Measurements from ENCODE around the gene ADGRE2.
A peak's percentile ranks its signal among the peaks of the same experiment; 100 is the strongest.
"Not testable (repeated sequence)": the region's sequence is repeated elsewhere in the genome, so short reads cannot be mapped to it uniquely, and the experiment has no call there.

Gene ADGRE2

DNA sequence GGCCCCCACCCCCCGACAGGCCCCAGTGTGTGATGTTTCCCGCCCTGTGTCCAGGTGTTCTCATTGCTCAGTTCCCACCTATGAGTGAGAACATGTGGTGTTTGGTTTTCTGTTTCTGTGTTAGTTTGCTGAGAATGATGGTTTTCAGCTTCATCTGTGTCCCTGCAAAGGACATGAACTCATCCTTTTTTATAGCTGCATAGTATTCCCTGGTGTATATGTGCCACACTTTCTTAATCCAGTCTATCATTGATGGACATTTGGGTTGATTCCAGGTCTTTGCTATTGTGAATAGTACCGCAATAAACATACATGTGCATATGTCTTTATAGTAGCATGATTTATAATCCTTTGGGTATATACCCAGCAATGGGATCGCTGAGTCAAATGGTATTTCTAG is 715 bp downstream of the ADGRE2 start:
- not testable (repeated sequence) for DNase-seq

- DNase-seq = no peak
Measured at GRCh38 chr19:14775869-14776586, 2.3 kb downstream of the ADGRE2 start.

- not testable (repeated sequence) for DNase-seq
Measured at GRCh38 chr19:14775326-14775725, 3.0 kb downstream of the ADGRE2 start.

DNA sequence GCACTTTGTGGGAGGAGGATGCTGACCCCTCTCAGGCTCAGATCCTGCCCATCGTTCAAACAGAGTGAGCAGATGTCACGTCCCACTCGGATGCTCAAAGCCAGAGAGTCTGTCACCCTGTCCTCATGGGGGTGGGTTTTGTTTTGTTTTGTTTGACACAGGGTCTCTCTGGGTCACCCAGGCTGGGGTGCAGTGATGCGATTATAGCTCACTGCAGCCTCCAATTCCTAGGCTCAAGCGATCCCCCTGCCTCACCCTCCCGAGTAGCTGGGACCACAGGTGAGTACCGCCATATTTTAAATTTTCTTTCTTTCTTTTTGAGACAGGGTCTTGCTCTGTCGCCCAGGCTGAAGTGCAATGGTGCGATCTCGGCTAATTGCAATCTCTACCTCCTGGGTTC is 4.0 kb downstream of the ADGRE2 start:
- no peak for DNase-seq

DNA sequence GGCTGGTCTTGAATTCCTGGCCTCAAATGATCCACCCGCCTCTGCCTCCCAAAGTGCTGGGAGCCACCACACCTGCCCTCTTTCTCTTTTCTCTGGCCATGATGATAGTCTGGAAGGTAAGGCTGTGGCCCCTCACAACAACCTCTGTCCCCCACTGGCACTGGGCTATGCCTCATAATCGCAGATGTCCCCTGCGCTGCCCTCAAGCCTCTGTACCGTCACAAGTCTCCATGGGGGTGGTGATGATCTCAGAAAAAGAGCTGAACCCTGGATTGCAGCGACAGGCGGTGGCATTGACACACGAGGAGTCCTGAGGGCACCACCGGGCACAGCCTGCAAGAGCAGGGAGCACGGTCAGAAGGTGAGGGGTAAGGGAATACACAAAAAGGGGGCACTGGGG is 4.6 kb downstream of the ADGRE2 start:
- DNase-seq = not testable (repeated sequence)

DNA sequence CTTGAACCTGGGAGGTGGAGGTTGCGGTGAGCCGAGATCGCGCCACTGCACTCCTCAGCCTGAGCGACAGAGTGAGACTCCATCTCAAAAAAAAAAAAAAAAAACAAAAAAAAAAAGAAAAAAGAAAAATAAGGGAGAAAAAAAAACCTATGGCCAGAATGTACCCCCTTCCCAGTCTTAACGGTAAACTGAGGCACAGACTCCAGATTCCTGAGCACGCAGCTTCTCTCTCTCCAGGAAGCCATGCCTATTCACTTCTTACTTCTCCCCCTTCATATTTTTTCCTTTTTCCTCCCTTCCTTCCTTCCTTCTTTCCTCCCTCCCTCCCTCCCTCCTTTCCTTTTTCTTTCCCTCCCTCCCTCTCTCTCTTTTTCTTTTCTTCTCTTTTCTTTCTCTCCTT is 5.4 kb downstream of the ADGRE2 start:
- DNase-seq = no peak

DNA sequence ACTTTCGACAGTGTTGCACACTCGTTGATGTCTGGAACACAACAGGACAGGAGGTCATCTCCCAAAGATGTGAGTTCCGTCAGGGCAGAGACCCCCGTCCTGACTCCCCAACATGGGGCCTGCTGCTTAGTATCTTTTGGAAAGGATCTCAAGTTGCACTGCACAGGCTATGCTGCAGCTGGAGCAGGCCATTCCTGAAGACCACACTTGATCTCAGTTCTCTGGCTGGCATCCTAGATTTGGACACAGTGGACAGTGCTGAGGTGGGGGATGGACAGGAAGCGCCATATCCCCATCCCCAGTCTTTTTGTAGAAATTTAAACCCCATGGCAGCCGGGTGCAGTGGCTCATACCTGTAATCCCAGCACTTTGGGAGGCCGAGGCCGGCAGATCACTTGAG is 5.9 kb downstream of the ADGRE2 start:
- no peak for DNase-seq

DNA sequence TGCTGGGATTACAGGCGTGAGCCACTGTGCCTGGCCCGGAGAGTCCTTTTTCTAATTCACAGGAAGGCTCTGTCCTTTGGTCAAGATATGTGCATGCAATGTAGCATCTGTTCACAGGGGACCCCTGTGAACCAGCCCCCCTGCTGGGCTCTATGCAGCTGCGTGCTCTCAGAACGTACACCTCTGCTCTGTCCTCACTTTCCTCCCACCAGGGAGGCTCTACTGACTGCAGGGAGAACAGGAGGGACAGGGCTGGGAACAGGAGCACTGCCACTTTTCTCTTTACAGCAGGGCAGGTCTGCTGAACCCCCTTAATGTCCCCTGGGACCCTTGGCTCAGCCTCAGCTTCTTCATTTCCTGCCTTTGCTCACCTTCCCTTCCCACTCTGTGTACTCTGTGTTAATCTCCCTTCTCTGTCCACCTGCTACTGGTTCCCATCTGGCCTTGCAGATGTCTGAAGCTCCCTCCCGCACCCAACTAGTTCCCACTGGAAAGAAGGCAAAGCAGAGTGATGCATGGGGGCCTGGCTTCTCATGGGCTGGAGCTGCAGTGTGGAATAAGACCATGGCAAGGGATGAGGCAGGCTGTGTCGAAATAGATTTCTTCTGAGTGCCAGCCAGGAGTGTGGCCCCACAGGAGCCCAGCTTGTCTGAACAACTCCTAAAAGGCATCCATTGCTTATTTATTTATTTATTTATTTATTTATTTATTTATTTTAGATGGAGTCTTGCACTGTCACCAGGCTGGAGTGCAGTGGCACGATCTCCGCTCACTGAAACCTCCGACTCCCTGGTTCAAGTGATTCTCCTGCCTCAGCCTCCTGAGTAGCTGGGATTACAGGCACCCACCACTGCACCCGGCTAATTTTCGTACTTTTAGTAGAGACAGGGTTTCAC is 7.2 kb downstream of the ADGRE2 start:
- peak; percentile 18 for DNase-seq

- DNase-seq = no peak
Measured at GRCh38 chr19:14770136-14770535, 8.2 kb downstream of the ADGRE2 start.

GRCh38 chr19:14769201-14769600 is 9.2 kb downstream of the ADGRE2 start:
- DNase-seq = no peak

- DNase-seq = no peak
Measured at GRCh38 chr19:14768001-14768400, 10.4 kb downstream of the ADGRE2 start.

DNA sequence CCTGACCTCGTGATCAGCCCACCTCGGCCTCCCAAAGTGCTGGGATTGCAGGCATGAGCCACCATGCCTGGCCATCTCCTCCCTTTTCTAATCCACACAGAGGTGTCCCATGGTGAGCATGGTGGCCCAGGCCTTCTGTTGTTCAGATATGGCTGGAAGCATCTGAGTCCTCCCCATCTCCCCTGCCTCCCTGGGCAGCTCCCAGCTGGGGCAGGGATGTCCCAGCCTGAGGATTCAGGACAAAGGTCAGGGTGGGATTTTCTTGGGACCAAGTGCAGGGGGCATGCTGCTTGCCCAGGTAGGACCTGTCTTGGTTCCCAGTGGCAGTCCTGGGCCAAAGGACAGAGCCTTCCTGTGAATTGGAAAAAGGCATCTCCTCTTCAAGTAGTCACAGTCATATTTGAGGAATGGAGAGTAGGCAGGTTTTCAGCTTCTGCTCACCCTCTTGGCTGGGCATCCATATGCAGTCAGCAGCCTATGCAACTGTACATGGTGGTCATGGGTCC is 10.8 kb downstream of the ADGRE2 start:
- no peak for DNase-seq

- DNase-seq = not testable (repeated sequence)
Measured at GRCh38 chr19:14765841-14766240, 12.5 kb downstream of the ADGRE2 start.

GRCh38 chr19:14765403-14765802 is 13.0 kb downstream of the ADGRE2 start:
- not testable (repeated sequence) for DNase-seq

DNA sequence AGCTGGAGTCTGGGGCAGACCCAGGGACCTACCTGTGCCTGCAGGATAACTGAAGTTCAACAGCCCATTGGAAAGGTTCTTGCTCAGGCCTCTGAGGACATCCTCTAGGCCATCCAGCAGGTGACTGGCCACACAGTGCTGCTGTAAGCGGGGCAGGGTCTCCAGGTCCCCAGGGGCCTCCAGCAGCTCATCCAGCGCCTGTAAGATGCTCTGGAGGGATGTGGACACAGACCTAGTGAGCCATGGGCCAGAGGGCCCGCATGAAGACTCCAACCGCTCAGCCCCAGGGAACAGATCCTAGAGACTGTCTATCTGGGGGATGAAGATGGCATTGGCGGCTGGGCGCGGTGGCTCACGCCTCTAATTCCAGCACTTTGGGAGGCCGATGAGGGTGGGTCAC is 14.0 kb downstream of the ADGRE2 start:
- no peak for DNase-seq

DNA sequence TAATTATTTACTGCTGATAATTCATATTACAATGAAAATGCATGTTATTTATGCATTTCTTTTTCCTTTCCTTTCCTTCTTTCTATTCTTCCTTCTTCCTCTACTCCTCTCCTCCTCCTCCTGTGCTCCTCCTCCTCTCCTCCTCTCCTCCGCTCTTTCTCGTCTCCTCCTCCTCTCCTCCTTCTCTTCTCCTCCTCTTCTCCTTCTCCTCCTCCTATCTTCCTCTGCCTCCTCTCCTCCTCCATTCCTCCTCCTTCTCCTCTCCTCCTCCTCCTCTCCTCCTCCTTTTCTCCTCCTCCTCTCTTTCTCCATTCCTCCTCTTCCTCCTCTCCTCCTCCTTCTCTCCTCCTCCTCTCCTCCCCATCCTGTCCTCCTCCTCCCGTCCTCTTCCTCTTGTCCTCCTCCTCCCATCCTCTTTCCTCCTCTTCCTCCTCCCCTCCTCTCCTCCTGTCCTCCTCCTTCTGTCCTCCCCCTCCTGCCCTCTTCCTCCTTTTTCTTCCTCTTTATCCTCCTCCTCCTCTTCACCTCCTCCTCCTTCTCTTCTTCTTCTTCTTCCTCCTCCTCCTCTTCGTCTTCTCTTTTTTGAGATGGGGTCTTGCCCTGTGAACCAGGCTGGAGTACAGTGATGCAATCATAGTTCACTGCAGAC is 14.7 kb downstream of the ADGRE2 start:
- no peak for DNase-seq

- no peak for DNase-seq
Measured at GRCh38 chr19:14762111-14762510, 16.2 kb downstream of the ADGRE2 start.

GRCh38 chr19:14761607-14762006 is 16.8 kb downstream of the ADGRE2 start:
- no peak for DNase-seq

DNA sequence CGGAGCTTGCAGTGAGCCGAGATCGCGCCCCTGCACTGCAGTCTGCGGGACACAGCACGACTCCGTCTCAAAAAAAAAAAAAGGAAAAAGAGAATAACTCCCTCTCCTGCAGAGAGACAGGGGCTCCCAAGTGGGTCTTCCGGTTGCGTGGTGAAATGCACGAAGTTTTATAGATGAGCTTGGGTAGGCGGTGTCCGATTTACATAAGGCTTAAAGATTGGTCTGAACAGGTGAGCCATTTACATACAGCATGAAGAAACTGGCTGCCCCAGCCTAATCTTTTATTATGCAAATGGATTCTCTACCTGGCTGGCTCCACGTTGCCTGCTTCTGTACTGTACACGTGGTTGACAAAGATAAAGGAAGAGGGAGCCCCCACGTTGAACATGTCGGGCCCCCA is 19.5 kb downstream of the ADGRE2 start:
- no peak for DNase-seq

DNA sequence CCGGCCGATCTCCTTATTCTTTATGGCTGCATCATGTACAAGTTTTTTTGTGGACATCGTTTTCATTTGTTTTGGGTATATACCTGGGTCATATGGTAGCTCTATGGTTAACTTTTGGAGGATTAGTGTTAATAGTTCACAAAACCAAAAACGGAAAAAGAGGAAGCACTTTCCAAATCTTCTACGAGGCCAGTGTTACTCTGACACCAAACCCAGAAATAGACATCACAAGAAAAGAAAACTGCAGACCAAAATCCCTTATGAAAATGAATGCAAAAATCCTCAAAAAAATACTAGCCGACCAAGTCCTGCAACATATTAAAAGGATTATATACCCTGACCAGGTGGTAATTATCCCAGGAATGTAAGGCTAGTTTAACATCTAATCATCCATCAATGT is 29.8 kb downstream of the ADGRE2 start:
- no peak for DNase-seq

DNA sequence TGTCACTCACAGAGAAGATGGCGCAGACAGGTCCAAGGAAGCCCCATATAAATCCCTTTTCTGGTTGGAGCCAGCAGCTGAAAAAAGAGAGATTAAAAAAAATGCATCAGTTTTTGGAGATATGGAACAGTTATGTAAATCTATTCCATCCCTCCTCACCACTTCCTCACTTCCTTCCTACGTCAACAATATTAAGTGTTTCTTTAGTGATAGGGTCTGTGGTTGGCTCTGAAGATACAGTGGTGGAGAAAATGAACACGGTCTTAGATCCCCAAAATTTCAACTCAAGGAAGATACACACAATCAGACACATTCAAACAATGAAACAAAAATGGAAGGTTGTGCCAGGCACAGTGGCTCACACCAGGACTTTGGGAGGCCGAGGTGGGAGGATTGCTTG is 31.5 kb downstream of the ADGRE2 start:
- DNase-seq = no peak

DNA sequence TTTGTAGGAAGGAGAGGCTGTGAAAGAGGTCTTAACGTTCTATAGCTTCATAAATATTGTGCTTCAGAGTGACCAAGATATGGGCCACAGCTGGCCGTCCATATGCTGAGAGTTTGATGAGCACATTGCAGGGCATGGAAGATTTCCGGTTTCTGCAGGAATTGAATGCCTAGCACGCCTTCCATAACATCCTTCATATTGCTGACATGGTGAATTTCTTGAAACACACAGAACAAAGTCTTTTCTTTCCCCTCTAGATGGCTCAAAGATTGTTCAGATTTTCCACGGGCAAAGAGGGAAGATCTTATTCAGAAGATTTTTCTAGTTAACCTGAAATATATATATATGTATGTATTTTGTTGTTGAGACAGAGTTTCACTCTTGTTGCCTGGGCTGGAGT is 42.4 kb downstream of the ADGRE2 start:
- no peak for DNase-seq

- DNase-seq = no peak
Measured at GRCh38 chr19:14733574-14733973, 44.8 kb downstream of the ADGRE2 start.

DNA sequence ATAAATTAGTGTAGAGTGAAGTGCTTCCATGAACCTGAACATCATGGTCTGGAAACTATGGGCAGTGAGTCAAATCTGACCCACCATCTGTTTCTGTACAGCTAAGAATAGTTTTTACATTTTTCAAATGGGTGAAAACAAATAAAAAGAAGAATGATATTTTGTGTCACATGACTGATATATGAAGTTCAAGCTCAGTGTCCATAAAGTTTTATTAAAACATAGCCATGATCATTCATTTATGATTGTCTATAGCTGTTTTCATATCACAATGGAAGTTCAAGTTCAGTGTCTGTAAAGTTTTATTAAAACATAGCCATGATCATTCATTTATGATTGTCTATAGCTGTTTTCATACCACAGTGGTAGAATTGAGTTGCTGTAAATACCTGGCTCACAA is 45.9 kb downstream of the ADGRE2 start:
- no peak for DNase-seq

All from NCI-H524 treated with DMSO at 0.1 percent for 48 hours (cell line).